ENCODE data around the gene LMOD3. TPM values are rescaled to one million over a fixed set of nuclear protein-coding genes. Genes with fewer than 3 reads are reported as not detected.

LMOD3 gene
- total RNA-seq, 1 donor, result not detected

- no peak overlapping the region for H3K4me3 ChIP-seq (ENCODE audit: low read depth, low read length)
- TF ChIP-seq CTCF (IDR thresholded peaks at IDR 0.05; ENCODE audit: insufficient read depth, low read depth, low read length), result no peak
- no peak for DNase-seq (ENCODE audit: low read depth)
These were observed 11.4 kb downstream of the LMOD3 start for GRCh38 chr3:69110941-69111546.

DNA sequence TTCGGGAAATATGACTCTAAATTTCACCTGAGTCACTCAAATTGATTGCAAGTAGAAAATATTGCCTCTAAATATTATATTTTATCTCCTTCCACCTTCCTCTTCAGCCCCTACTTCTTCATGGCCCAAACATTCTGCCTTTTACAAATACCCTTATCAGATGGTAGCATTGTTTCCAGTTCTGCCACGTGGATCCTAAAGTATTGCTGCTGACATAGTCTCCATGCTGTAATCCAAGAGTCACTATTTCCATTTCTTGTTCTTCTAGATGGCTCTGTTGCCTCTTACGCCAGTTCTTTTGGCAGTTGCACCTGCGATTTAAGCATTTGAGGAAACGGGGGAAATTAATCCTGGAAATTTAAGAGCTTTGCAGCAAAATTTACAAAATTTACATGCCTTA is 13.6 kb downstream of the LMOD3 start:
- TF ChIP-seq CTCF (IDR thresholded peaks at IDR 0.05; ENCODE audit: insufficient read depth, low read depth, low read length), result no peak
- no peak overlapping the region for H3K4me3 ChIP-seq (ENCODE audit: low read depth, low read length)
- no peak for DNase-seq (ENCODE audit: low read depth)

- no peak for TF ChIP-seq CTCF (IDR thresholded peaks at IDR 0.05; ENCODE audit: insufficient read depth, low read depth, low read length)
- H3K4me3 ChIP-seq (ENCODE audit: low read depth, low read length), result no peak overlapping the region
- DNase-seq (ENCODE audit: low read depth), result no peak
These were observed 14.6 kb downstream of the LMOD3 start for GRCh38 chr3:69107841-69108240.

DNA sequence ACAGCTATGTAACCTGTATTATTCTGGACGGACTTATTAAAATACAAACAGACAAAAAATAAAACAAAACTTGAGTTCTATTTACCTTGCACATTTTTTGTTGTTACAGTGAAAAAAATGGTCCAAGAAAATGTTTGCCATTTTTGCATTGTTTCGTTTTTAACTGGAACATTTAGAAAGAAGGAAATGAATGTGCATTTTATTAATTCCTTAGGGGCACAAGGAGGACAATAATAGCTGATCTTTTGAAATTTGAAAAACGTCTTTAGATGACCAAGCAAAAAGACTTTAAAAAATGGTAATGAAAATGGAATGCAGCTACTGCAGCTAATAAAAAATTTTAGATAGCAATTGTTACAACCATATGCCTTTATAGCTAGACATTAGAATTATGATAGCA is 17.1 kb downstream of the LMOD3 start:
- TF ChIP-seq CTCF (IDR thresholded peaks at IDR 0.05; ENCODE audit: insufficient read depth, low read depth, low read length), result no peak
- H3K4me3 ChIP-seq (ENCODE audit: low read depth, low read length), result no peak overlapping the region
- DNase-seq (ENCODE audit: low read depth), result no peak

DNA sequence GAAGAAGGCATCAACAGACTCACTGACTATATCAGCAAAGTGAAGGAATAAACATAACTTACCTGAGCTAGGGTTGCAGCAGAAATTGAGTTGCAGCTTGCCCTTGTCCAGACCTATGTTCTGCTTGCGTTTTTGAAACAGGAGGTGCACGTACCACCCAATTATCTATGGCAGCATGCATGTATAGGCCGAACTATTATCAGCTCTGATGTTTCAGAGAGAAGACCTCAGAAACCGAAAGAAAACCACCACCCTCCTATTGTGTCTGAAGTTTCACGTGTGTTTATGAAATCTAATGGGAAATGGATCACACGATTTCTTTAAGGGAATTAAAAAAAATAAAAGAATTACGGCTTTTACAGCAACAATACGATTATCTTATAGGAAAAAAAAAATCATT is 17.8 kb downstream of the LMOD3 start:
- no peak for DNase-seq (ENCODE audit: low read depth)
- no peak for TF ChIP-seq CTCF (IDR thresholded peaks at IDR 0.05; ENCODE audit: insufficient read depth, low read depth, low read length)
- H3K4me3 ChIP-seq (ENCODE audit: low read depth, low read length), result no peak overlapping the region

GRCh38 chr3:69103123-69103522 is 19.3 kb downstream of the LMOD3 start:
- no peak for TF ChIP-seq CTCF (IDR thresholded peaks at IDR 0.05; ENCODE audit: insufficient read depth, low read depth, low read length)
- H3K4me3 ChIP-seq (ENCODE audit: low read depth, low read length), result no peak overlapping the region
- no peak for DNase-seq (ENCODE audit: low read depth)

- no peak for TF ChIP-seq CTCF (IDR thresholded peaks at IDR 0.05; ENCODE audit: insufficient read depth, low read depth, low read length)
- H3K4me3 ChIP-seq (ENCODE audit: low read depth, low read length), result no peak overlapping the region
- no peak for DNase-seq (ENCODE audit: low read depth)
These were observed 20.0 kb downstream of the LMOD3 start for GRCh38 chr3:69102384-69102783.

Data from fibroblast of villous mesenchyme (primary cell).